Measurements from ENCODE around the gene ZDHHC8. TPM values are rescaled to one million over a fixed set of nuclear protein-coding genes. Genes with fewer than 3 reads are reported as not detected.

ZDHHC8 gene
- total RNA-seq, 4 donors from 2014 or later, result 14.7 to 56.5 (median 17.1) TPM

DNA sequence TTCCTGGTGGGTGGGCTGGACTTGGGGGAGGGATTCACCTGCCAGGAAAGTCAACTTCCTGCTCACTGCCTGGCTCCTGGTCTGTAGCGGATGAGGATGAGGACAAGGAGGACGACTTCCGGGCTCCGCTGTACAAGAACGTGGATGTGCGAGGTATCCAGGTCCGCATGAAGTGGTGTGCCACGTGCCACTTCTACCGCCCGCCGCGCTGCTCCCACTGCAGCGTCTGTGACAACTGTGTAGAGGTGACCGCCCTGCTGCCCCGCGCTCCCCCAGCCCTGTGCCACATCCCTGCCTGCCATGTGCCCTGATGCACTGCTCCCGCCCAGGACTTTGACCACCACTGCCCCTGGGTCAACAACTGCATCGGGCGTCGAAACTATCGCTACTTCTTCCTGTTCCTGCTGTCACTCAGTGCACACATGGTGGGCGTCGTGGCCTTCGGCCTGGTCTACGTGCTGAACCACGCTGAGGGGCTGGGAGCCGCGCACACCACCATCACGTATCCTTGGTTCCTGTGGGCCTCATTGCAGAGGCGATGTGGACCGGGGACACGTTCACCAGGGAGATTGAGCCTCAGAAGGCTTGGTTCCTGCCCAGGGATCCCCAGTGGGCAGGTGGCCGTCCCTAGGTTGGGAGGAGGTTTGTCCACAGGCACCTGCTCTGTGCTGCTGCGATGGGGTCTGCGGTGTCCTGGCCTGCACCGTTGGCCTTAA is 7.9 kb downstream of the ZDHHC8 start:
- no peaks in the 10 kb centered on the region for H3K36me3 ChIP-seq
- no peaks in the 10 kb centered on the region for H3K27me3 ChIP-seq
- no peak for DNase-seq
- no peaks in the 10 kb centered on the region for H3K9me3 ChIP-seq
- intact Hi-C loops (cut with DNase I; ENCODE audit: low total_unique reads) (no loop called here), in situ Hi-C loops (cut with MboI; ENCODE audit: low pct_ligation_motif_present in 1 of 4, low pct_unique_long_range_greater_than_20kb in 1 of 4, low sequenced_read_pairs in 3 of 4) (no loop called here)
- H3K4me1 ChIP-seq, result peaks cover 12 to 26% (median 15%) of the 10 kb centered on the region in 4 donors
- no peak for TF ChIP-seq POLR2A (IDR thresholded peaks at IDR 0.05)
- TF ChIP-seq, protein P1, sequence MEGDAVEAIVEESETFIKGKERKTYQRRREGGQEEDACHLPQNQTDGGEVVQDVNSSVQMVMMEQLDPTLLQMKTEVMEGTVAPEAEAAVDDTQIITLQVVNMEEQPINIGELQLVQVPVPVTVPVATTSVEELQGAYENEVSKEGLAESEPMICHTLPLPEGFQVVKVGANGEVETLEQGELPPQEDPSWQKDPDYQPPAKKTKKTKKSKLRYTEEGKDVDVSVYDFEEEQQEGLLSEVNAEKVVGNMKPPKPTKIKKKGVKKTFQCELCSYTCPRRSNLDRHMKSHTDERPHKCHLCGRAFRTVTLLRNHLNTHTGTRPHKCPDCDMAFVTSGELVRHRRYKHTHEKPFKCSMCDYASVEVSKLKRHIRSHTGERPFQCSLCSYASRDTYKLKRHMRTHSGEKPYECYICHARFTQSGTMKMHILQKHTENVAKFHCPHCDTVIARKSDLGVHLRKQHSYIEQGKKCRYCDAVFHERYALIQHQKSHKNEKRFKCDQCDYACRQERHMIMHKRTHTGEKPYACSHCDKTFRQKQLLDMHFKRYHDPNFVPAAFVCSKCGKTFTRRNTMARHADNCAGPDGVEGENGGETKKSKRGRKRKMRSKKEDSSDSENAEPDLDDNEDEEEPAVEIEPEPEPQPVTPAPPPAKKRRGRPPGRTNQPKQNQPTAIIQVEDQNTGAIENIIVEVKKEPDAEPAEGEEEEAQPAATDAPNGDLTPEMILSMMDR (IDR thresholded peaks at IDR 0.05), result no peak
- no peak for TF ChIP-seq POLR2AphosphoS5 (IDR thresholded peaks at IDR 0.05)
- TF ChIP-seq EP300 (IDR thresholded peaks at IDR 0.05; ENCODE audit: low read depth), result no peak
- WGBS, 2 donors (ENCODE audit: low coverage in 1 of 2), result 90% methylated on average over 36 of the region's 36 CpGs; no CpG with 5 or more reads in 1 of the 2 donors
- no peak overlapping the region for H3K27ac ChIP-seq
- no peak overlapping the region for H3K4me3 ChIP-seq

DNA sequence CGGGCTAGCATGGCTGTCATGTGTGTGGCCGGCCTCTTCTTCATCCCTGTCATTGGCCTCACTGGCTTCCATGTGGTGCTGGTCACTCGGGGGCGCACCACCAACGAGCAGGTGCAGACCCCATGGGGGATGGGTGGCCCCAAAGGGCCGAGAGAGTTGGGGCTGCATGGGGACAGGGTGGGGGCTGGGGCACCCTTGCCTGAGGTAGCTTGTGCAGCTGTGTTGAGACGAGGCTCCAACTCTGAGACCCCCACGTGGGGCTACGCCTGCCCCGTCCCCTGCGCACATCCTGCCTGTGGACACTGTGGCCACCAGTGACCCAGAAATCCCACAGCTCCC is 8.5 kb downstream of the ZDHHC8 start:
- no peaks in the 10 kb centered on the region for H3K27me3 ChIP-seq
- no peaks in the 10 kb centered on the region for H3K36me3 ChIP-seq
- no peak for TF ChIP-seq POLR2A (IDR thresholded peaks at IDR 0.05)
- TF ChIP-seq, protein P1 (IDR thresholded peaks at IDR 0.05), result no peak
- no peak for TF ChIP-seq EP300 (IDR thresholded peaks at IDR 0.05; ENCODE audit: low read depth)
- TF ChIP-seq POLR2AphosphoS5 (IDR thresholded peaks at IDR 0.05), result no peak
- in situ Hi-C loops (cut with MboI; ENCODE audit: low pct_ligation_motif_present in 1 of 4, low pct_unique_long_range_greater_than_20kb in 1 of 4, low sequenced_read_pairs in 3 of 4) (no loop called here), intact Hi-C loops (cut with DNase I; ENCODE audit: low total_unique reads) (no loop called here)
- peaks cover 12 to 24% (median 15%) of the 10 kb centered on the region in 4 donors for H3K4me1 ChIP-seq
- no peak for DNase-seq
- H3K4me3 ChIP-seq, result no peak overlapping the region
- H3K9me3 ChIP-seq, result no peaks in the 10 kb centered on the region
- 89% methylated on average over 11 of the region's 11 CpGs; no CpG with 5 or more reads in 1 of the 2 donors for WGBS, 2 donors (ENCODE audit: low coverage in 1 of 2)
- H3K27ac ChIP-seq, result no peak overlapping the region

DNA sequence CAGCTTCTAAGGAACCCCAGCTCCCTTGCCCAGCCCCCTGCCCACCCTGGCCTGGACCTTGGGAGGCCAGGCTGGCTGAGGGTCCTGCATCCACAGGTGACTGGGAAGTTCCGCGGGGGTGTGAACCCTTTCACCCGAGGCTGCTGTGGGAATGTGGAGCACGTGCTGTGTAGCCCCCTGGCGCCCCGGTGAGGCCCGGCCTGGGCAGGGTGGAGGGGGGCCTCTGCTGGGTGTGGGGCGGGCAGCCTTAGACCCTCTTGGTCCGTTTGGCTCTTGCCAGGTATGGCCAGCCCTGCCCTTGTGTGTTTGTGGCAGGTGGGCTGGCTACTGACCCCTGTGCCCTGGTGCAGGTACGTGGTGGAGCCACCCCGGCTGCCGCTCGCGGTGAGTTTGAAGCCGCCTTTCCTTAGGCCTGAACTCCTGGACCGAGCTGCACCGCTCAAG is 8.9 kb downstream of the ZDHHC8 start:
- DNase-seq, result no peak
- Histone ChIP-seq H3K36me3 (no peaks in the 10 kb centered on the region), H3K27ac (no peak overlapping the region), H3K4me1 (peaks cover 12 to 19% (median 15%) of the 10 kb centered on the region in 4 donors), H3K4me3 (no peak overlapping the region), H3K27me3 (no peaks in the 10 kb centered on the region), H3K9me3 (no peaks in the 10 kb centered on the region)
- 93% methylated on average over 17 of the region's 17 CpGs; no CpG with 5 or more reads in 1 of the 2 donors for WGBS, 2 donors (ENCODE audit: low coverage in 1 of 2)
- intact Hi-C loops (cut with DNase I; ENCODE audit: low total_unique reads), result no loop called here
- in situ Hi-C loops (cut with MboI; ENCODE audit: low pct_ligation_motif_present in 1 of 4, low pct_unique_long_range_greater_than_20kb in 1 of 4, low sequenced_read_pairs in 3 of 4), result no loop called here
- no peak for TF ChIP-seq POLR2AphosphoS5 (IDR thresholded peaks at IDR 0.05)

DNA sequence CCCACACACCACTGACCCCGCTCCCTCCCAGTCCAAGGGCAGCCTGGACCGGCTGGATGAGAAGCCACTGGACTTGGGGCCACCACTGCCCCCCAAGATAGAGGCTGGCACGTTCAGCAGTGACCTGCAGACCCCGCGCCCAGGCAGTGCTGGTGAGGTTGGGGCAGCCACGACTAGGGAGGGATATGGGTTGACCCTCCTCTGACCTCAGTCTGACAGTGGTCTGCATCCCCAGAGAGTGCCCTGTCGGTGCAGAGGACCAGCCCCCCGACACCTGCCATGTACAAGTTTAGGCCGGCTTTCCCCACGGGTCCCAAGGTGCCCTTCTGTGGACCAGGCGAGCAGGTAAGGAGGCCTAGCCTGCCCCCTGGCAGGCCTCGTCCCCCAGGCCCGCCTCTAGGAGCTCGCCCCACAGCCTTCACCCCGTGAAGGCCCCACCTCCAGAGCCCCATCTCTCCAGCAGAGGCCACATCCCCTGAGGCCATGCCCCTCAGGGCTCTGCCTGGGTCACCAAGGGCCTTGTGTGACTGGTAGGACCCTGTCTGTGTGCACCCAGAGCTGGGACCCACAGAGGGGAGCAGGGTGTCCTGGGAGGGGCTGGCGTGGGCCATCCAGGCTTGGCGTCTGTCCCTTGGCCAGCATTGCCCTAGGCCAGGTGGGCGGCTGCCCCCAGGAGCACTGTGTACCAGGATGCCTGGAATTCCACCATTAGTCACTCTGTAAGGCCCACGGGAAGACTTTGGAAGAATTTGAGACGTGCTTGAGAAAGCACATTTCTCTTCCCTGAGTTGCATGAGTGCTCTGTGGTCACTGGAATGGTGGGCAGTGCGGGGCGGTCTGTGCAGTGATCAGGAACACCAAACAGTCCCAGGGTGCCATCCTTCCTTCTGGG is 9.8 kb downstream of the ZDHHC8 start:
- TF ChIP-seq EP300 (IDR thresholded peaks at IDR 0.05; ENCODE audit: low read depth) (no peak), POLR2A (IDR thresholded peaks at IDR 0.05) (no peak), POLR2AphosphoS5 (IDR thresholded peaks at IDR 0.05) (no peak)
- TF ChIP-seq, protein P1 (IDR thresholded peaks at IDR 0.05), result no peak
- Histone ChIP-seq H3K4me1 (peaks cover 12 to 16% (median 14%) of the 10 kb centered on the region in 4 donors), H3K36me3 (no peaks in the 10 kb centered on the region), H3K4me3 (no peak overlapping the region), H3K9me3 (no peaks in the 10 kb centered on the region), H3K27ac (no peak overlapping the region), H3K27me3 (no peaks in the 10 kb centered on the region)
- in situ Hi-C loops (cut with MboI; ENCODE audit: low pct_ligation_motif_present in 1 of 4, low pct_unique_long_range_greater_than_20kb in 1 of 4, low sequenced_read_pairs in 3 of 4), result no loop called here
- WGBS, 2 donors (ENCODE audit: low coverage in 1 of 2), result 95% methylated on average over 17 of the region's 22 CpGs; no CpG with 5 or more reads in 1 of the 2 donors
- intact Hi-C loops (cut with DNase I; ENCODE audit: low total_unique reads), result no loop called here
- DNase-seq, result no peak
